GM12878 (cell line): Measurements from ENCODE around the gene BECN2. TPM values are rescaled to one million over a fixed set of nuclear protein-coding genes. Genes with fewer than 3 reads are reported as not detected.

Experiments used
- ATAC-seq: fragments of 200-7000 bp; cut with Tn5 transposase; 3 replicates; pipeline ENCODE4 v1.9.1; 2020; ENCODE audit warnings: mild to moderate bottlenecking, moderate library complexity
- BruUV-seq: library from RNA; stranded (reverse); fragments of 400-500 nt; replicated peaks from 2 replicates; lab custom pipeline; 2021; lab: Mats Ljungman, UMichigan
- CTCF ChIA-PET: fragments of 300-600 bp; sonication (Branson Sonifier 250); formaldehyde crosslinking; extraction: SDS; loops from one replicate; lab custom pipeline; 2021; ENCODE audit warnings: inconsistent platforms; lab: Yijun Ruan, JAX
- POLR2A ChIA-PET: fragments of 350-600 bp; formaldehyde crosslinking; extraction: SDS; loops from one replicate; lab custom pipeline; 2021; ENCODE audit warnings: inconsistent platforms; lab: Charles Lee
- RAD21 ChIA-PET: fragments of 300-600 bp; sonication (Branson Sonifier 250); formaldehyde crosslinking; loops from one replicate; lab custom pipeline; 2023; ENCODE audit warnings: antibody characterized with exemption; ENCODE audit not compliant: unreplicated experiment; lab: Charles Lee
- SMC1A ChIA-PET: fragments of 300-600 bp; sonication (Branson Sonifier 250); formaldehyde crosslinking; loops from one replicate; lab custom pipeline; 2023; ENCODE audit not compliant: unreplicated experiment, uncharacterized antibody; lab: Charles Lee
- DNase-seq: peaks from one replicate; pipeline ENCODE4 v3.0.0-alpha.2; 2011; ENCODE audit warnings: low read depth, low spot score
- FAIRE-seq: peaks from 3 replicates; lab custom pipeline; 2011; peaks lifted over from hg19 to GRCh38; lab: Jason Lieb, UNC
- H2AFZ ChIP-seq: 2 replicates; pipeline ENCODE4 v1.6.0; 2011; ENCODE audit warnings: low read depth, low read length, control low read depth; ENCODE audit not compliant: control insufficient read depth
- H3K27ac ChIP-seq: 2 replicates; pipeline ENCODE4 v1.5.1; 2011; ENCODE audit warnings: control low read depth; ENCODE audit not compliant: control insufficient read depth, insufficient read depth
- H3K27me3 ChIP-seq, 2 experiments: replicated peaks in 1 of 2; 2 replicates each; pipeline versions ENCODE4 v1.6.0 to v1.6.1; 2011; ENCODE audit warnings: low read length in 1 of 2; ENCODE audit not compliant: control insufficient read depth in 2 of 2, insufficient read depth in 2 of 2
- H3K36me3 ChIP-seq, 2 experiments: 2 replicates each; pipeline ENCODE4 v1.5.1; 2011; ENCODE audit warnings: low read length in 1 of 2; ENCODE audit not compliant: control insufficient read depth in 2 of 2, insufficient read depth in 2 of 2
- H3K4me1 ChIP-seq: 2 replicates; pipeline ENCODE4 v1.6.1; 2011; ENCODE audit warnings: mild to moderate bottlenecking, low read length, moderate library complexity, mixed read lengths; ENCODE audit not compliant: control insufficient read depth, insufficient read depth
- H3K4me2 ChIP-seq: 2 replicates; pipeline ENCODE4 v1.6.0; 2011; ENCODE audit warnings: control low read depth; ENCODE audit not compliant: control insufficient read depth, insufficient read depth
- H3K4me3 ChIP-seq: fragments of 200-600 bp; sonication (generic); 2 replicates; pipeline ENCODE4 v1.5.1; 2016
- H3K79me2 ChIP-seq: 2 replicates; pipeline ENCODE4 v1.6.0; 2011; ENCODE audit warnings: low read length; ENCODE audit not compliant: control insufficient read depth, insufficient read depth
- H3K9ac ChIP-seq: 2 replicates; pipeline ENCODE4 v1.8.0; 2011; ENCODE audit warnings: low read length, control low read depth, mixed read lengths; ENCODE audit not compliant: control insufficient read depth, insufficient read depth
- H3K9me3 ChIP-seq: replicated peaks from 3 replicates; pipeline ENCODE4 v1.5.1; 2011; ENCODE audit warnings: mild to moderate bottlenecking, low read length; ENCODE audit not compliant: control insufficient read depth, insufficient read depth
- H4K20me1 ChIP-seq: 2 replicates; pipeline ENCODE4 v1.6.0; 2011; ENCODE audit not compliant: control insufficient read depth, insufficient read depth
- BCL11A ChIP-seq: IDR thresholded peaks from 2 replicates; pipeline ENCODE4 v1.6.1; 2011; ENCODE audit warnings: low read depth, low read length
- BHLHE40 ChIP-seq, 2 experiments: fragments of 450-650 bp in 1 of 2; IDR thresholded peaks; 2 replicates each; pipeline ENCODE4 v1.6.1; 2011 to 2017; ENCODE audit warnings: low read depth in 2 of 2, borderline replicate concordance in 1 of 2, improper control_type of control experiment in 1 of 2, low read length in 1 of 2, mild to moderate bottlenecking in 1 of 2
- NFYA ChIP-seq: IDR thresholded peaks from 2 replicates; pipeline ENCODE4 v1.6.1; 2011; ENCODE audit warnings: low read depth, mild to moderate bottlenecking, low read length, improper control_type of control experiment, borderline replicate concordance
- RB1 ChIP-seq: fragments of 450-650 bp; formaldehyde crosslinking; IDR thresholded peaks from 2 replicates; pipeline ENCODE4 v1.6.1; 2017; ENCODE audit warnings: mild to moderate bottlenecking, borderline replicate concordance
- SIN3A ChIP-seq: IDR thresholded peaks from 2 replicates; pipeline ENCODE4 v1.6.1; 2012; ENCODE audit warnings: low read depth, low read length, improper control_type of control experiment
- ZBTB4 ChIP-seq: fragments of 450-650 bp; formaldehyde crosslinking; IDR thresholded peaks from 2 replicates; pipeline ENCODE4 v1.4.0; 2022; ENCODE audit warnings: mild to moderate bottlenecking, moderate library complexity
- ZBTB40 ChIP-seq: fragments of 450-650 bp; IDR thresholded peaks from 2 replicates; pipeline ENCODE4 v1.6.1; 2016; ENCODE audit warnings: mild to moderate bottlenecking, moderate library complexity, borderline replicate concordance
- WGBS: methylation state at CpG from one replicate; pipeline ENCODE4 v1.1.6; 2016; ENCODE audit warnings: low lambda C conversion rate; ENCODE audit not compliant: insufficient replicate concordance, insufficient coverage; ENCODE audit errors: missing lambda C conversion rate; 5-methylcytosine and 5-hydroxymethylcytosine counted together
- in situ Hi-C: fragments of 300-500 bp; cut with MboI; formaldehyde crosslinking; loops from 9 replicates; pipeline ENCODE4 v1.14.3; 2018; ENCODE audit warnings: mixed read lengths
- intact Hi-C: fragments of 100-400 bp; cut with micrococcal nuclease; formaldehyde crosslinking; loops from one replicate; pipeline ENCODE4 v1.14.2; 2022; ENCODE audit not compliant: unreplicated experiment
- polyA plus RNA-seq, 11 experiments: library from polyadenylated mRNA; depleted of rRNA in 4 of 11; unstranded in 6 of 11; stranded (reverse) in 5 of 11; fragments of >200 nt; fragmentation: Nextera tagmentation in 4 of 11; fragmentation: Illumina TruSeq in 1 of 11; extraction: Ambion mirVana in 4 of 11; extraction: Trizol in 1 of 11; gene quantifications; 1 replicate in 1 of 11; 2 replicates in 10 of 11; pipeline versions ENCODE4 v1.2.1 to v1.2.3, GENCODE V29; 2011 to 2016; ENCODE audit warnings: inconsistent platforms in 2 of 11, missing spikeins in 2 of 11, low read depth in 1 of 11
- total RNA-seq, 4 experiments: library from RNA; depleted of rRNA in 3 of 4; stranded (reverse); fragments of >200 nt in 3 of 4; fragmentation: Illumina TruSeq in 1 of 4; extraction: Trizol in 1 of 4; gene quantifications; 2 replicates each; pipeline versions ENCODE4 v1.2.1 to v1.2.3, GENCODE V29; 2013 to 2021

BECN2 gene
- total and polyA plus RNA-seq, 10 of the 15 experiments (the other 5 are each of a cell fraction or from before 2014, with no cell fraction given), result not detected

- ChIA-PET POLR2A (no interaction called here), RAD21 (no interaction called here)
- no TSS peak for BruUV-seq
Observed at GRCh38 chr1:241964550-241965282, 7.1 kb downstream of the BECN2 start.

More at GRCh38 chr1:241964550-241965282, 7.1 kb downstream of the BECN2 start:
- Histone ChIP-seq H3K4me3 (no peak overlapping the region), H3K79me2 (no peaks in the 10 kb centered on the region), H3K27me3 (no peaks in the 10 kb centered on the region), H3K9me3 (no peaks in the 10 kb centered on the region), H3K9ac (no peak overlapping the region), H3K4me2 (no peak overlapping the region), H3K27ac (no peak overlapping the region), H4K20me1 (no peaks in the 10 kb centered on the region), H2AFZ (no peak overlapping the region), H3K4me1 (no peaks in the 10 kb centered on the region), H3K36me3 (no peaks in the 10 kb centered on the region)
- FAIRE-seq (no peak), ATAC-seq (no peak), DNase-seq (no peak)
- ChIA-PET SMC1A (no interaction called here), CTCF (no interaction called here)
- intact Hi-C loops (no loop called here), in situ Hi-C loops (no loop called here)
- 64% methylated on average over 8 of the region's 8 CpGs for WGBS
- TF ChIP-seq RB1, result no peak
- TF ChIP-seq BCL11A, result no peak
- no peak for TF ChIP-seq ZBTB40
- TF ChIP-seq NFYA, result no peak
- TF ChIP-seq BHLHE40 (IDR thresholded peaks at IDR 0.05; ENCODE audit: borderline replicate concordance in 1 of 2, low read depth in 2 of 2, low read length in 1 of 2), result no peak
- no peak for TF ChIP-seq ZBTB4
- TF ChIP-seq SIN3A, result no peak
